Activated T-cell treated with anti-CD3 and anti-CD28 coated beads, Interleukin-2, amount 50 U/mL, for 24 hours (primary cell): ENCODE data around the gene GABARAPL1.
A peak's percentile ranks its signal among the peaks of the same experiment; 100 is the strongest.
"Not testable (repeated sequence)": the region's sequence is repeated elsewhere in the genome, so short reads cannot be mapped to it uniquely, and the experiment has no call there.

Experiments used
- DNase-seq: peaks from one replicate; pipeline ENCODE4 v3.0.0-alpha.2; 2020
- H3K27ac Mint-ChIP-seq: 2 replicates; pipeline ENCODE4 v1.8.0; 2020; ENCODE audit warnings: mild to moderate bottlenecking, mixed read lengths
- H3K27me3 Mint-ChIP-seq: 2 replicates; pipeline ENCODE4 v1.8.0; 2020; ENCODE audit warnings: mixed read lengths
- H3K36me3 Mint-ChIP-seq: 2 replicates; pipeline ENCODE4 v1.8.0; 2020; ENCODE audit warnings: low read depth, mixed read lengths
- H3K4me1 Mint-ChIP-seq: 2 replicates; pipeline ENCODE4 v1.8.0; 2020; ENCODE audit warnings: low read depth, mixed read lengths
- H3K4me3 Mint-ChIP-seq: 2 replicates; pipeline ENCODE4 v1.8.0; 2020; ENCODE audit warnings: mild to moderate bottlenecking, moderate library complexity, mixed read lengths
- H3K9me3 Mint-ChIP-seq: 2 replicates; pipeline ENCODE4 v1.8.0; 2020; ENCODE audit warnings: mixed read lengths

GABARAPL1 gene

DNA sequence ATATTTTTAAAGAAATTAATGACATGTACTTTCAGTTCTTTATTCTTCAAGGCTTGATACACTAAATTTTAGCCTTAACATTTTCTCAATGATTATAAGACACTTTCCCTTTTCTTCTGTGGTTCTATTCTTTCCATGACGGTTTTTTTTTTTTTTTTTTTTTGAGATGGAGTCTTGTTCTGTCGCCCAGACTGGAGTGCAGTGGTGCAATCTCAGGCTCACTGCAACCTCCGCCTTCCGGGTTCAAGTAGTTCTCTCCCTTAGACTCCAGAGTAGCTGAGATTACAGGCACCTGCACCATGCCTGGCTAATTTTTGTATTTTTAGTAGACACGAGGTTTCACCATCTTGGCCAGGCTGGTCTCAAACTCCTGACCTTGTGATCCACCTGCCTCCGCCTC lies 25.7 kb upstream of the GABARAPL1 start:
- not testable (repeated sequence) for H3K9me3 Mint-ChIP-seq, DNase-seq, H3K36me3 Mint-ChIP-seq, H3K4me3 Mint-ChIP-seq, H3K27ac Mint-ChIP-seq
- Mint-ChIP-seq H3K4me1 (peaks cover 12% of the 10 kb centered on the region), H3K27me3 (peaks cover 28% of the 10 kb centered on the region)

DNA sequence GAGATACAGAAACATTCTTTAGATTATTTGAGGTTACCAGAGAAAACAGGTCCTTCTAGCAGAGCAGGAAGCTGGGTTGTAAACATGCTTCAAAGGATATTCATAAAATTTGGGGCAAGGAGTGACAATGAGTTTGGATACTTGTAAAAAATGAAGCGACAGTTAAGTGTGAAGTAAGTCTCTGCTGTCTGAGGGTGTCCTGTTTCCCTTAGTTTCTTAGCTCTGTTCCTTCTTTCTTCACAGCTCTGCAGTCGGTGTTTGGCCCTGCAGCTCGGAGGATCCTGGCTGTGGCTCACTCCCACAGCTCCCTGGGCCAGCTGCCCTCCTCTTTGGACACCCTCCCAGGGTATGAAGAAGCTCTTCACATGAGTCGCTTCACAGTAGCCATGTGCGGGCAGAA lies 23.0 kb upstream of the GABARAPL1 start:
- no peak for DNase-seq
- Mint-ChIP-seq H3K36me3 (no peaks in the 10 kb centered on the region), H3K4me1 (peaks cover 6% of the 10 kb centered on the region), H3K4me3 (no peak overlapping the region), H3K27me3 (peaks cover 22% of the 10 kb centered on the region), H3K27ac (no peak overlapping the region), H3K9me3 (no peaks in the 10 kb centered on the region)

DNA sequence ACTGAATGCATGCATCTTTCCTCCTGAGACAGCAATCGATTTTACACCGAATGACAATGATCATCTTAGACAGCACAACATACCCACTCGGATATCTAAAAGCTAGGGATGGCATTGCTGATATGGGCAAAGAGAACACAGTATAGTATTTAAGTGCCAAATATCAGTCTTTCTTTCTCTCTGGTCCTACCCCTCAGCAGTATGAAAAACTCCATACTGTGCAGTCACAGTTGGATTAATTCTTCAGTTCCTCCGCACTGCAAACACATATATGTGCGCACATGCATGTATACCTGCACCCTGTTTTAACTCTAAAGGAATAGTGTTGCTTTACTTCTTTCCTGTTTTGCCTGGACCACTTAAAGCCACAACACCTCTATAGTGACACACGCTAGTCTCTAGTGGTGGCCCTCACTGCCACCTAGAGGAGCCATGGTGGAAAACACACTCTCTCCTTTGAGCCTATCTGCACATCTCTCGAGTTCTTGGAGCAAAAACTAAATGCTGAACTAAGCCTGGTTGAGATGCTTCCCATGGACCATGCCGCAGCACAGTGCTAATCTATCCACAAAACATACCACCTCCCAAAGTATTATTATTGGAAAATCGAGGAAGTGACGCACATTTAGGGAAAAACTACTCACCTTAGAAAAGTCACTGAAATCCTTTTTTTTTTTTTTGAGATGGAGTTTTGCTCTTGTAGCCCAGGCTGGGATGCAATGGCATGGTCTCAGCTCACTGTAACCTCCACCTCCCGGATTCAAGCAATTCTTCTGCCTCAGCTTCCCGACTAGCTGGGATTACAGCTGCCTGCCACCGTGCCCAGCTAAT lies 21.9 kb upstream of the GABARAPL1 start:
- peak; percentile 52 for DNase-seq
- Mint-ChIP-seq H3K36me3 (no peaks in the 10 kb centered on the region), H3K4me1 (peaks cover 6% of the 10 kb centered on the region), H3K9me3 (no peaks in the 10 kb centered on the region), H3K27ac (no peak overlapping the region), H3K4me3 (no peak overlapping the region), H3K27me3 (peaks cover 18% of the 10 kb centered on the region)

DNA sequence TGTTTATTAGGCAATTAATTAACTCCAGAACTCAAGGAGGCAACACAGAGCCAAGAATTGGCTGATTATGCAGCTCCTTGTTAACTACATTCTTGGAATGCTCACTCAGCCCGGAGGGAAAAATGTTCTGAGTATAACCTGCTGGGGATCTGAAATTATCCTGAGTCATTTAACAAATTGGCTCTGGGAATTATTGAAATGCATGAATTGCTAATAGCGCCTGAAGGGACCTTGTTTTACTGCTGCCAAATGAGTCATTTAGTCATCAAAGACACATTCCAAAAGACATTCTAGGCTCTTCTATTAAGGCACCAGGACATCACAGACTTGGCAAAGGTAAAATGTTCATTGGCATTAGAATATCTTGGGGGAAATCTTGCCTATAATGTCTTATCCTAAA lies 20.8 kb upstream of the GABARAPL1 start:
- no peak for DNase-seq
- Mint-ChIP-seq H3K9me3 (no peaks in the 10 kb centered on the region), H3K4me1 (peaks cover 9% of the 10 kb centered on the region), H3K27me3 (peaks cover 16% of the 10 kb centered on the region), H3K27ac (no peak overlapping the region), H3K36me3 (no peaks in the 10 kb centered on the region), H3K4me3 (no peak overlapping the region)

DNA sequence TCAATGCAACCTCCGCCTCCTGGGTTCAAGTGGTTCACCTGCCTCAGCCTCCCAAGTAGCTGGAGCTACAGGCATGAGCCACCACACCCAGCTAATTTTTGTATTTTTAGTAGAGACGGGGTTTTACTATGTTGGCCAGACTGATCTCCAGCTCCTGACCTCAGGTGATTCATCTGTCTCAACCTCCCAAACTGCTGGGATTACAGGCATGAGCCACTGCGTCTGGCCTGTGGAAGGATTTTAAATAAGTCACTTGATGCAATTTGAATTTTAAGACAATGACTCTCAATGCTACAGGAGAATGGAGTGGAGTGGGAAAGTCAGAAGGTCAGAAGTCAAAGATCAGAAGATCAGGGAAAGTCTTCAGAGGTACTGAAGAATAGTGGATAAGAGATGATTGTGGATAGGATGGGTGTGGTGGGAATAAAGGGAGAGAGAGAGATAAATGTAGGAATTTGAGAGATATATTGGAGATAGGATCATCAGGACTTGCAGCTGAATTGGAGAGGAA lies 18.5 kb upstream of the GABARAPL1 start:
- H3K9me3 Mint-ChIP-seq: no peaks in the 10 kb centered on the region
- no peak overlapping the region for H3K4me3 Mint-ChIP-seq
- no peaks in the 10 kb centered on the region for H3K36me3 Mint-ChIP-seq

DNA sequence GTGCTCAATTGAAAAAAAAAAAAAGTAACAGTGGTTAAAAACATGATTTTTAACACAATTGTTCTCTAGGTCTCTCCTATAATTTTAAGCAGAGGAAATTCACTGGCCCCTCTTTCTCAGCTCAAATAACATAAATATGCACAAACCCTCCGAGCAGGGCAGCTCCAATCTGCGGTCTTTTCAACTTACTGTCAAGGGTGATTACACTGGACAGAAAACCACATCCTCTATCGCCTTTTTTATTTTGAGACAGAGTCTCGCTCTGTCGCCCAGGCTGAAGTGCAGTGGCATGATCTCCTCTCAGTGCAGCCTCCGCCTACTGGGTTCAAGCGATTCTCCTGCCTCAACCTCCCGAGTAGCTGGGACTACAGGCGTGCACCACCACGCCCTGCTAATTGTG lies 16.5 kb upstream of the GABARAPL1 start:
- DNase-seq: no peak
- Mint-ChIP-seq H3K27me3 (peaks cover 20% of the 10 kb centered on the region), H3K27ac (no peak overlapping the region), H3K4me3 (no peak overlapping the region), H3K4me1 (peaks cover 3% of the 10 kb centered on the region), H3K36me3 (no peaks in the 10 kb centered on the region), H3K9me3 (no peaks in the 10 kb centered on the region)

More for the DNA sequence above, 18.5 kb upstream of the GABARAPL1 start:
- H3K27ac Mint-ChIP-seq: no peak overlapping the region
- peaks cover 20% of the 10 kb centered on the region for H3K27me3 Mint-ChIP-seq
- H3K4me1 Mint-ChIP-seq: peaks cover 9% of the 10 kb centered on the region
- DNase-seq: no peak

DNA sequence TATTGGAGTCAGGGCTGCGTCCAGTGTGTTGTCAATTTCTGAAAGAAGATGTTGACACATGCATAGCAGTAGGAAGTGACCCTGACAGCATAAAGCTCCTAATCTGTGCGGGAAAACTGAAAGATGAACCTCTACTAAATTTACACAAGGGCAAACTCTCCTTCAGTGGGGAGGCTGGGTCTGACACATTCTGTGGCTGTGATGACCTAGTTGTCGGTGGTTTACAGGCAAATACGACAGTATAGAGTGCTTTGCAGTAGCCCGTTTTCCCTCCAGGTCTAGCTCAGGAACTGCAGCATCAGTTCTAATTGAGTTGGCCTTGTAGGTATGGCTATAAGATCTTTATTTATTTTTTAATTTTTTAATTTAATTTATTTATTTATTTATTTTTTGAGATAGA lies 14.8 kb upstream of the GABARAPL1 start:
- Mint-ChIP-seq H3K4me1 (peaks cover 3% of the 10 kb centered on the region), H3K9me3 (no peaks in the 10 kb centered on the region), H3K4me3 (no peak overlapping the region), H3K36me3 (no peaks in the 10 kb centered on the region), H3K27me3 (peaks cover 20% of the 10 kb centered on the region), H3K27ac (no peak overlapping the region)
- no peak for DNase-seq

DNA sequence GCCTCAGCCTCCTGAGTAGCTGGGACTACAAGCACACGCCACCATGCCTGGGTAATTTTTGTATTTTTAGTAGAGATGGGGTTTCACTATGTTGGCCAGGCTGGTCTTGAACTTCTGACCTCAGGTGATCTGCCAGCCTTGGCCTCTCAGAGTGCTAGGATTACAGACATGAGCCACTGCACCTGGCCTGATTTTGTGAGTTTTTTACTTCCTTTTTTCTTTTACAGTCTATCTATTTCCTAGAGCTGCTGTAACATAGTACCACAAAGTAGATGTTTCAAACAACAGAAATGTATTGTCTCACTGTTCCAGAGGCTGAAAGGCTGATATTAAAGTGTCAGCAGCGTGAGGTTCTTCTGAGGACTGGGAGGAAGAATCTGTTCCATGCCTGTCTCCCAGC lies 8.2 kb upstream of the GABARAPL1 start:
- not testable (repeated sequence) for H3K4me3 Mint-ChIP-seq

DNA sequence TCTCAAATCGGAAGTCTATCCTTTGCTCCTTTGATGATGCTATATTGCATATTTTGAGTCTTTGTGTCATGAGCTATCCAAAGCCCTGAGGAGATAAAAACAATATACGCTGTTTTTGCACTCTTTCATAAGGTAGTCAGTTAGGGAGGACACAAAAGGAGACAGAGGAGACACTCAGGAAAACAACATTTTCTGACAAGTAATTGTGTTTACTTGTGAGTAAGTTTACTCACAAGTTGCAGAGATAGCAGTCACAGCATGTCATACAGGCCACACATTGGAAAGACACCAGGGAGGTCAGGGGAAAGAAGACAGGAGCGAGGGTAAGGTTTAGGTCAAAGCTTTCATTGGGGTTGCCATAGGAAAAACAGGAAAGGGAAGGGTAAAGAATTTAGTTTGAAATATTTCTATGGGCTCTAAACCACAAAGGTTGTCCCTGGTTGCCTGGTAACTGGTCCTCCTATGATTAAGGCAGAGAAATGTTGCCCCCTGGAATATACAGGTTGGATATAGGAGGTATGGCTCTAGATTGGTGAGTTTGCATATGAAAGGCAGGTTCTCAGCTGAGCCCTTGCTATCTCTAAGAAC lies 7.4 kb upstream of the GABARAPL1 start:
- H3K4me3 Mint-ChIP-seq: no peak overlapping the region
- no peaks in the 10 kb centered on the region for H3K27me3 Mint-ChIP-seq
- no peaks in the 10 kb centered on the region for H3K36me3 Mint-ChIP-seq
- no peak for DNase-seq
- no peak overlapping the region for H3K27ac Mint-ChIP-seq
- no peaks in the 10 kb centered on the region for H3K9me3 Mint-ChIP-seq
- H3K4me1 Mint-ChIP-seq: no peaks in the 10 kb centered on the region

More for the DNA sequence above, 8.2 kb upstream of the GABARAPL1 start:
- not testable (repeated sequence) for H3K27me3 Mint-ChIP-seq, H3K4me1 Mint-ChIP-seq, H3K9me3 Mint-ChIP-seq, H3K36me3 Mint-ChIP-seq, DNase-seq, H3K27ac Mint-ChIP-seq

DNA sequence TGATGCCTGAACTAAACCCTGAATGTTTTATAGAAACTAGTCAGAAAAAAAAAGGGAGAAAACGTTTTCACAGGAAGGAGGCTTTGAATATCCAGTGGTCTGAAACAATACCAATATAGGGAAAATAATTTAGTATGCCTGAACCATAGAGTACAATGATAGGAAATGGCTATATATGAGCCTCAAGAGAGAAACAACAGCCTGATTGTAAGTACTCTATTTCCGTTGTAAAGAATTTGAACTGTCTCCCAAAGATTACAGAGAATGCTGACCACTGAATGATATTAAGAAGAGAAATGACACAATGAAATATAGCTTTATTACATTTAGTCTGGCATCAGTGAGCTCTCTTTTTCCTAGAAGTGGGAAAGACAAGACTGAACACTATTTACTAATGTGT lies 5.5 kb upstream of the GABARAPL1 start:
- no peak overlapping the region for H3K4me3 Mint-ChIP-seq
- H3K36me3 Mint-ChIP-seq: no peaks in the 10 kb centered on the region
- DNase-seq: no peak
- H3K27ac Mint-ChIP-seq: no peak overlapping the region
- no peaks in the 10 kb centered on the region for H3K27me3 Mint-ChIP-seq
- peaks cover 3% of the 10 kb centered on the region for H3K4me1 Mint-ChIP-seq
- H3K9me3 Mint-ChIP-seq: no peaks in the 10 kb centered on the region

DNA sequence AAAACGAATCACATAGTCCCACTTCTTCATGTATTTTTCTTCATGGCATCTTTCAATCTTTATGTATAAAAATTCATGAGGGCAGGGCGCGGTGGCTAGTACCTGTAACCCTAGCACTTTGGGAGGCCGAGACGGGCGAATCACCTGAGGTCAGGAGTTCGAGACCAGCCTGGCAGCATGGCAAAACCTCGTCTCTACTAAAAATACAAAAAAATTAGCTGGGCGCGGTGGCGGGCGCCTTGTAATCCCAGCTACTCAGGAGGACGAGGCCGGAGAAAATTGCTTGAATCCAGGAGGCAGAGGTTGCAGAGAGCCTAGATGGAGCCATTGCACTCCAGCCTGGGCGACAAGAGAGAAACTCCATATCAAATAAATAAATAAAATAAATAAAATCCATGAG lies 2.5 kb upstream of the GABARAPL1 start:
- H3K27me3 Mint-ChIP-seq: no peaks in the 10 kb centered on the region
- no peak for DNase-seq
- H3K4me1 Mint-ChIP-seq: peaks cover 28% of the 10 kb centered on the region
- no peak overlapping the region for H3K4me3 Mint-ChIP-seq
- peaks cover 7% of the 10 kb centered on the region for H3K36me3 Mint-ChIP-seq
- H3K27ac Mint-ChIP-seq: no peak overlapping the region
- H3K9me3 Mint-ChIP-seq: no peaks in the 10 kb centered on the region

DNA sequence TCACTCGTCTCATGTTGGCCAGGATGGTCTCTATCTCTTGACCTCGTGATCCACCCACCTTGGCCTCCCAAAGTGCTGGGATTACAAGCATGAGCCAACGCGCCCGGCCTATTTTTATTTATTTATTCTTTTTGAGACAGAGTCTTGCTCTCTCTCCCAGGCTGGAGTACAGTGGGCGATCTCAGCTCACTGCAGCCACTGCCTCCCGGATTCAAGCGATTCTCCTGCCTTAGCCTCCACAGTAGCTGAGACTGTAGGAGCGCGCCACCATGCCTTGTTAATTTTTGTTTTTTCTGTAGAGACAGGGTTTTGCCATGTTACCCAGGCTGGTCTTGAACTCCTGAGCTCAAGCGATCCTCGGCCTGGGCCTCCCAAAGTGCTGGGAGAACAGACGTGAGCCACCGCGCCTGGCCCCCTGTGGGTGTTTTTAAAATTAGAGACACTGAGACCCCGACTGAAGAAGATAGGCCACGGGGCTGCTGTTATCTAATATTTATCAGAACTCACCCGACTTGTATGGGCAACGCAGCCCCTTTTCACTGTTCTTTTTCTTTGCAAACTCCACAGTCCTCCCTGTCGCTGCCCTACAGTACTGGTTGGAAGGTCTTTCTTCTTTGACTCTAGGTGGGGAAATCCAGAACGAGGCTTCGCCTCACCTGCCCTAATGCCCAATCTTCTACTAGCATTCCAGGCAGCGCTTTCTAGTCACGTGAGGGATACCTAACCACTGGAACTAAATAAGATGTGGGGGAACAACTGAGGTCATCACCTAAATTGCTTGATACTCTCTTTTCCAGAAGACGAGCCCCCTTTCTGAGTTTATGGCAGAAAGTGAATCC lies 1.4 kb upstream of the GABARAPL1 start:
- H3K27ac Mint-ChIP-seq: no peak overlapping the region
- H3K36me3 Mint-ChIP-seq: peaks cover 7% of the 10 kb centered on the region
- H3K27me3 Mint-ChIP-seq: no peaks in the 10 kb centered on the region
- no peak for DNase-seq
- H3K4me3 Mint-ChIP-seq: no peak overlapping the region
- H3K4me1 Mint-ChIP-seq: peaks cover 32% of the 10 kb centered on the region
- H3K9me3 Mint-ChIP-seq: no peaks in the 10 kb centered on the region

DNA sequence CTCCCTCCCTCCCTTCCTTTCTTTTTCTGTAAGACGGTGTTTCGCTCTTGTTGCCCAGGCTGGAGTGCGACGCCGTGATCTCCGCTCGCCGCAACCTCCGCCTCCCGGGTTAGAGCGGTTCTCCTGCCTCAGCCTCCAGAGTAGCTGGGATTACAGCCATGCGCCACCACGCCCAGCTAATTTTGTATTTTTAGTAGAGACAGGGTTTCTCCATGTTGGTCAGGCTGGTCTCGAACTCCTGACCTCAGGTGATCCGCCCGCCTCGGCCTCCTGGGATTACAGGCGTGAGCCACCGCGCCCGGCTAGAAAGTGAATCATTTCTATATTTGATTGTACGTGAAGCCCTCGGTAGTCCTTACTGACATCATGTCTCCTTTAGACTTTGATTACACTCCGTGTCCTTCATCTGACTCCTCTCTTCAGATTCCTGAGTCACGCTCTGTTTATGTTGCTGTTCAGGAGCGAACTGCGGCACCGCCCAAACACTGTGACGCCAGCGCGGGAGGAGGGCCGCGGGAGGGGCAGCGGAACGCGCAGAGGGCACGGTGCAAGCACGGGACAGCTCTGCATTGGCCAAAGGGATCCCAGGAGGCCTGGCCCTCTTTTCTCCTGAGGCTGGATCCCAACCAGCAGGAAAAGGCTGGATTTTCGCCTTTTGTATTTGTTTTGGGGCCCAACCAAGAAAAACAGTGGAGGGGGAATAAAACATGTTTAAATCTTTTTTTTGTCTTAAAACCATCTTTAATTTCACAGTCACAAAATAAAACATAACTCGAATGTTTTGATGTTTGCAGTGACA lies 538 bp upstream of the GABARAPL1 start:
- DNase-seq: peak; percentile 91
- Mint-ChIP-seq H3K27me3 (no peaks in the 10 kb centered on the region), H3K4me1 (peaks cover 32% of the 10 kb centered on the region), H3K4me3 (peak overlapping the region; percentile 82), H3K36me3 (peaks cover 7% of the 10 kb centered on the region), H3K27ac (peak overlapping the region; percentile 96), H3K9me3 (no peaks in the 10 kb centered on the region)
